Esophagus muscularis mucosa (tissue), 4 donors: ENCODE data around the gene MEF2C.

Experiments
- CTCF ChIP-seq, 3 experiments: fragments of 200-600 bp in 2 of 3; fragments of 450-650 bp in 1 of 3; sonication (generic) in 2 of 3; IDR thresholded peaks; one replicate each; pipeline ENCODE4 v1.5.1; 2017 to 2019; ENCODE audit warnings: antibody characterized with exemption in 3 of 3, mild to moderate bottlenecking in 2 of 3, moderate library complexity in 1 of 3
- EP300 ChIP-seq: sonication (generic); formaldehyde crosslinking; IDR thresholded peaks from one replicate; pipeline ENCODE4 v1.6.1; 2017; ENCODE audit warnings: antibody characterized with exemption
- POLR2AphosphoS5 ChIP-seq, 2 donors: sonication (generic); formaldehyde crosslinking; IDR thresholded peaks; one replicate each; pipeline ENCODE4 v1.6.1; 2017; ENCODE audit warnings: antibody characterized with exemption in 2 of 2

- TF ChIP-seq CTCF (IDR thresholded peaks at IDR 0.05) (peak; percentile 69 to 83 (median 82)), POLR2AphosphoS5 (IDR thresholded peaks at IDR 0.05) (no peak), EP300 (no peak)
Measured at GRCh38 chr5:88729084-88729828, 153.7 kb downstream of the MEF2C start.
